Right renal pelvis (tissue), 4 donors: Measurements from ENCODE around the gene GDAP2. TPM values are rescaled to one million over a fixed set of nuclear protein-coding genes. Genes with fewer than 3 reads are reported as not detected.

Experiments used
- DNase-seq, 4 donors: peaks; one replicate each; pipeline ENCODE4 v3.0.0-alpha.2; 2013; ENCODE audit warnings: low read depth in 4 of 4, low spot score in 3 of 4, missing footprints in 1 of 4
- polyA plus RNA-seq, 4 donors: library from polyadenylated mRNA; unstranded; fragments of 120-200 nt; gene quantifications; one replicate each; pipeline ENCODE4 v1.2.1, GENCODE V29; 2013; ENCODE audit not compliant: insufficient read length in 4 of 4

The GDAP2 gene
- polyA plus RNA-seq, 4 donors, result 17.9 to 21.6 (median 20.0) TPM

- no peak for DNase-seq
Observed at GRCh38 chr1:117814856-117815797, 114.3 kb downstream of the GDAP2 start.

Other genes with a start within 250 kb of the GDAP2 start
- 10 to 100 TPM; 26.6 to 33.3 (median 32.3) TPM for gene WDR3, start 118 bp upstream of the GDAP2 start, polyA plus RNA-seq